GM12878 (cell line): Measurements from ENCODE around the gene EMX1. TPM values are rescaled to one million over a fixed set of nuclear protein-coding genes. Genes with fewer than 3 reads are reported as not detected.

Experiments used
- ATAC-seq: fragments of 200-7000 bp; cut with Tn5 transposase; 3 replicates; pipeline ENCODE4 v1.9.1; 2020; ENCODE audit warnings: mild to moderate bottlenecking, moderate library complexity
- BruUV-seq: library from RNA; stranded (reverse); fragments of 400-500 nt; replicated peaks from 2 replicates; lab custom pipeline; 2021; lab: Mats Ljungman, UMichigan
- CTCF ChIA-PET: fragments of 300-600 bp; sonication (Branson Sonifier 250); formaldehyde crosslinking; extraction: SDS; loops from one replicate; lab custom pipeline; 2021; ENCODE audit warnings: inconsistent platforms; lab: Yijun Ruan, JAX
- POLR2A ChIA-PET: fragments of 350-600 bp; formaldehyde crosslinking; extraction: SDS; loops from one replicate; lab custom pipeline; 2021; ENCODE audit warnings: inconsistent platforms; lab: Charles Lee
- RAD21 ChIA-PET: fragments of 300-600 bp; sonication (Branson Sonifier 250); formaldehyde crosslinking; loops from one replicate; lab custom pipeline; 2023; ENCODE audit warnings: antibody characterized with exemption; ENCODE audit not compliant: unreplicated experiment; lab: Charles Lee
- SMC1A ChIA-PET: fragments of 300-600 bp; sonication (Branson Sonifier 250); formaldehyde crosslinking; loops from one replicate; lab custom pipeline; 2023; ENCODE audit not compliant: unreplicated experiment, uncharacterized antibody; lab: Charles Lee
- DNase-seq: peaks from one replicate; pipeline ENCODE4 v3.0.0-alpha.2; 2011; ENCODE audit warnings: low read depth, low spot score
- FAIRE-seq: peaks from 3 replicates; lab custom pipeline; 2011; peaks lifted over from hg19 to GRCh38; lab: Jason Lieb, UNC
- H2AFZ ChIP-seq: 2 replicates; pipeline ENCODE4 v1.6.0; 2011; ENCODE audit warnings: low read depth, low read length, control low read depth; ENCODE audit not compliant: control insufficient read depth
- H3K27ac ChIP-seq: 2 replicates; pipeline ENCODE4 v1.5.1; 2011; ENCODE audit warnings: control low read depth; ENCODE audit not compliant: control insufficient read depth, insufficient read depth
- H3K27me3 ChIP-seq, 2 experiments: replicated peaks in 1 of 2; 2 replicates each; pipeline versions ENCODE4 v1.6.0 to v1.6.1; 2011; ENCODE audit warnings: low read length in 1 of 2; ENCODE audit not compliant: control insufficient read depth in 2 of 2, insufficient read depth in 2 of 2
- H3K36me3 ChIP-seq, 2 experiments: 2 replicates each; pipeline ENCODE4 v1.5.1; 2011; ENCODE audit warnings: low read length in 1 of 2; ENCODE audit not compliant: control insufficient read depth in 2 of 2, insufficient read depth in 2 of 2
- H3K4me1 ChIP-seq: 2 replicates; pipeline ENCODE4 v1.6.1; 2011; ENCODE audit warnings: mild to moderate bottlenecking, low read length, moderate library complexity, mixed read lengths; ENCODE audit not compliant: control insufficient read depth, insufficient read depth
- H3K4me2 ChIP-seq: 2 replicates; pipeline ENCODE4 v1.6.0; 2011; ENCODE audit warnings: control low read depth; ENCODE audit not compliant: control insufficient read depth, insufficient read depth
- H3K4me3 ChIP-seq: fragments of 200-600 bp; sonication (generic); 2 replicates; pipeline ENCODE4 v1.5.1; 2016
- H3K79me2 ChIP-seq: 2 replicates; pipeline ENCODE4 v1.6.0; 2011; ENCODE audit warnings: low read length; ENCODE audit not compliant: control insufficient read depth, insufficient read depth
- H3K9ac ChIP-seq: 2 replicates; pipeline ENCODE4 v1.8.0; 2011; ENCODE audit warnings: low read length, control low read depth, mixed read lengths; ENCODE audit not compliant: control insufficient read depth, insufficient read depth
- H3K9me3 ChIP-seq: replicated peaks from 3 replicates; pipeline ENCODE4 v1.5.1; 2011; ENCODE audit warnings: mild to moderate bottlenecking, low read length; ENCODE audit not compliant: control insufficient read depth, insufficient read depth
- H4K20me1 ChIP-seq: 2 replicates; pipeline ENCODE4 v1.6.0; 2011; ENCODE audit not compliant: control insufficient read depth, insufficient read depth
- CREM ChIP-seq: IDR thresholded peaks from 2 replicates; pipeline ENCODE4 v1.6.1; 2014; ENCODE audit warnings: antibody characterized with exemption, low read depth
- MAX ChIP-seq: IDR thresholded peaks from 2 replicates; pipeline ENCODE4 v1.6.1; 2012; ENCODE audit warnings: low read depth, low read length, improper control_type of control experiment
- POLR2AphosphoS2 ChIP-seq: IDR thresholded peaks from 2 replicates; pipeline ENCODE4 v1.6.1; 2011; ENCODE audit warnings: low read depth, mild to moderate bottlenecking, low read length, improper control_type of control experiment, moderate library complexity
- REST ChIP-seq: IDR thresholded peaks from 2 replicates; pipeline ENCODE4 v1.6.1; 2012; ENCODE audit warnings: mild to moderate bottlenecking, low read depth, low read length
- SMAD1 ChIP-seq: fragments of 450-650 bp; IDR thresholded peaks from 2 replicates; pipeline ENCODE4 v1.6.1; 2018; ENCODE audit warnings: mild to moderate bottlenecking, low read depth; ENCODE audit not compliant: partially characterized antibody
- SPI1 ChIP-seq: IDR thresholded peaks from 2 replicates; pipeline ENCODE4 v1.6.1; 2011; ENCODE audit warnings: low read depth, mild to moderate bottlenecking, low read length, moderate library complexity, borderline replicate concordance; ENCODE audit not compliant: insufficient read depth
- WGBS: methylation state at CpG from one replicate; pipeline ENCODE4 v1.1.6; 2016; ENCODE audit warnings: low lambda C conversion rate; ENCODE audit not compliant: insufficient replicate concordance, insufficient coverage; ENCODE audit errors: missing lambda C conversion rate; 5-methylcytosine and 5-hydroxymethylcytosine counted together
- in situ Hi-C: fragments of 300-500 bp; cut with MboI; formaldehyde crosslinking; loops from 9 replicates; pipeline ENCODE4 v1.14.3; 2018; ENCODE audit warnings: mixed read lengths
- intact Hi-C: fragments of 100-400 bp; cut with micrococcal nuclease; formaldehyde crosslinking; loops from one replicate; pipeline ENCODE4 v1.14.2; 2022; ENCODE audit not compliant: unreplicated experiment
- polyA plus RNA-seq, 11 experiments: library from polyadenylated mRNA; depleted of rRNA in 4 of 11; unstranded in 6 of 11; stranded (reverse) in 5 of 11; fragments of >200 nt; fragmentation: Nextera tagmentation in 4 of 11; fragmentation: Illumina TruSeq in 1 of 11; extraction: Ambion mirVana in 4 of 11; extraction: Trizol in 1 of 11; gene quantifications; 1 replicate in 1 of 11; 2 replicates in 10 of 11; pipeline versions ENCODE4 v1.2.1 to v1.2.3, GENCODE V29; 2011 to 2016; ENCODE audit warnings: inconsistent platforms in 2 of 11, missing spikeins in 2 of 11, low read depth in 1 of 11
- total RNA-seq, 4 experiments: library from RNA; depleted of rRNA in 3 of 4; stranded (reverse); fragments of >200 nt in 3 of 4; fragmentation: Illumina TruSeq in 1 of 4; extraction: Trizol in 1 of 4; gene quantifications; 2 replicates each; pipeline versions ENCODE4 v1.2.1 to v1.2.3, GENCODE V29; 2013 to 2021
- TF ChIP-seq, protein P1 (sequence below): fragments of 450-650 bp; IDR thresholded peaks from 2 replicates; pipeline ENCODE4 v1.6.1; 2016; ENCODE audit warnings: mild to moderate bottlenecking
- TF ChIP-seq, protein P2 (sequence below): fragments of 150-350 bp; IDR thresholded peaks from 2 replicates; pipeline ENCODE4 v1.6.1; 2016; ENCODE audit warnings: low read depth, low read length

EMX1 gene
- total and polyA plus RNA-seq, 10 of the 15 experiments (the other 5 are each of a cell fraction or from before 2014, with no cell fraction given) = 0.07 to 5.1 (median 1.2) TPM; not detected in 1

DNA sequence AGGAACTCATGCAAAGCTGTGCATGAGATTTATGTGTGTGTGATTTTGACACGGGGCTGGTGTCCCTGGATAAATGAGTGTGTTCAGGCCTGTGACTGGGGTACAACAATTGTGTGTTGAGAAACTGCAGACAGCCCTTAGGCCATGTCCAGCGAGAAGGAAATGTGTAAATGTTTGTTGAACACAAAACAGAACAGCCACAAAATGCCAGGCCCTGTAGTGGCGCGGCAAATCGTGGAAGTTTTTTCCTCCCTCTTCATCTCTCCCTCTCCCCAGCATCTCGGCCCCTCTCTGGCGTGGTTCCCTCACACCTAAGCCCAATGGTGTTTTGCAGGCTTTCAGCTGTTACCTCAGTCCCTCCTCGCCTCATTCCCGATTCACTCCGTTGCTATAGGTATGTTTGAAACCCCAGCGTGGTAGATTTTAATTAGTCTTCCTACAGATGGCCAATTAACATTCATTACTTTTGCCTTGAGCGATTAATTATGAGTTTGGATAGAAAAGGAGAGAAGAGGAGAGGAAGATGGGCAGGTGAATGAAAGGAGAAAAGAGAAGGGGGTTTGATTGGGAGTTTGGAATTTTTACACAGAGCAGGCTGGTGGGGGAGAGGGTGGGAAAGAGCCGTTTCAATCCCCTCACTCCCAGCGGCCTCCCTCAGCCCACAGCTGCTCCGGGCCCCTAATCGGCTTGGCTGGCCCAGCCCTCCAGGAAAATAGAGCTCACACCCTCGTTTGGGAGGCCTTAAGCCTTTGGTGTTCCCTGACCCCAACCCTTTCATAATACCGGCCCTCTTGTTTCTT is 19.3 kb upstream of the EMX1 start (continued):
- TF ChIP-seq SMAD1 = no peak
- no peak for TF ChIP-seq POLR2AphosphoS2

DNA sequence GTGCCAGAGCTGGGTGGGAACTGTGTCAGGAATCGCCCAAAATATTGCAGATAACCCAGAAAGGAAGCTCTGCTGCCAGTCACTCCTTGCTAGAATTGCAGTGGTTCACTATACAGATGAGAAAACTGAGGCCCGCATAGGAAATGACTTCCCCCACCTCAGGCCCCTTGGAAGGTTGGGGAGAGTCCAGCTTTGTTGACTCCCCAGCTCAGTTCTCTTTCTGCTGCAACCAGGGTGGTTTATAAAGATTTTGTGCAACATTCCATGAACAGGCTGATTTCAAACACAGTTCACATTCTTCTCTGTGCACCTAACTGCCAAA is 18.8 kb upstream of the EMX1 start:
- H2AFZ ChIP-seq = no peak overlapping the region
- no peak overlapping the region for H3K4me2 ChIP-seq
- FAIRE-seq = no peak
- no peaks in the 10 kb centered on the region for H4K20me1 ChIP-seq
- SMC1A ChIA-PET = interaction anchor here (0.5 to 2.0 kb wide), 5 partner anchors 13 to 376 kb away, joined by 3 to 7 read pairs (median 4); no protein-coding TSS in a partner anchor
- no peaks in the 10 kb centered on the region for H3K36me3 ChIP-seq
- no peaks in the 10 kb centered on the region for H3K79me2 ChIP-seq
- no peaks in the 10 kb centered on the region for H3K9me3 ChIP-seq
- TF ChIP-seq MAX (no peak), REST (no peak), SPI1 (no peak), CREM (no peak)
- TF ChIP-seq, protein P1, sequence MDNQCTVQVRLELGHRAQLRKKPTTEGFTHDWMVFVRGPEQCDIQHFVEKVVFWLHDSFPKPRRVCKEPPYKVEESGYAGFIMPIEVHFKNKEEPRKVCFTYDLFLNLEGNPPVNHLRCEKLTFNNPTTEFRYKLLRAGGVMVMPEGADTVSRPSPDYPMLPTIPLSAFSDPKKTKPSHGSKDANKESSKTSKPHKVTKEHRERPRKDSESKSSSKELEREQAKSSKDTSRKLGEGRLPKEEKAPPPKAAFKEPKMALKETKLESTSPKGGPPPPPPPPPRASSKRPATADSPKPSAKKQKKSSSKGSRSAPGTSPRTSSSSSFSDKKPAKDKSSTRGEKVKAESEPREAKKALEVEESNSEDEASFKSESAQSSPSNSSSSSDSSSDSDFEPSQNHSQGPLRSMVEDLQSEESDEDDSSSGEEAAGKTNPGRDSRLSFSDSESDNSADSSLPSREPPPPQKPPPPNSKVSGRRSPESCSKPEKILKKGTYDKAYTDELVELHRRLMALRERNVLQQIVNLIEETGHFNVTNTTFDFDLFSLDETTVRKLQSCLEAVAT = no peak
- TF ChIP-seq, protein P2, sequence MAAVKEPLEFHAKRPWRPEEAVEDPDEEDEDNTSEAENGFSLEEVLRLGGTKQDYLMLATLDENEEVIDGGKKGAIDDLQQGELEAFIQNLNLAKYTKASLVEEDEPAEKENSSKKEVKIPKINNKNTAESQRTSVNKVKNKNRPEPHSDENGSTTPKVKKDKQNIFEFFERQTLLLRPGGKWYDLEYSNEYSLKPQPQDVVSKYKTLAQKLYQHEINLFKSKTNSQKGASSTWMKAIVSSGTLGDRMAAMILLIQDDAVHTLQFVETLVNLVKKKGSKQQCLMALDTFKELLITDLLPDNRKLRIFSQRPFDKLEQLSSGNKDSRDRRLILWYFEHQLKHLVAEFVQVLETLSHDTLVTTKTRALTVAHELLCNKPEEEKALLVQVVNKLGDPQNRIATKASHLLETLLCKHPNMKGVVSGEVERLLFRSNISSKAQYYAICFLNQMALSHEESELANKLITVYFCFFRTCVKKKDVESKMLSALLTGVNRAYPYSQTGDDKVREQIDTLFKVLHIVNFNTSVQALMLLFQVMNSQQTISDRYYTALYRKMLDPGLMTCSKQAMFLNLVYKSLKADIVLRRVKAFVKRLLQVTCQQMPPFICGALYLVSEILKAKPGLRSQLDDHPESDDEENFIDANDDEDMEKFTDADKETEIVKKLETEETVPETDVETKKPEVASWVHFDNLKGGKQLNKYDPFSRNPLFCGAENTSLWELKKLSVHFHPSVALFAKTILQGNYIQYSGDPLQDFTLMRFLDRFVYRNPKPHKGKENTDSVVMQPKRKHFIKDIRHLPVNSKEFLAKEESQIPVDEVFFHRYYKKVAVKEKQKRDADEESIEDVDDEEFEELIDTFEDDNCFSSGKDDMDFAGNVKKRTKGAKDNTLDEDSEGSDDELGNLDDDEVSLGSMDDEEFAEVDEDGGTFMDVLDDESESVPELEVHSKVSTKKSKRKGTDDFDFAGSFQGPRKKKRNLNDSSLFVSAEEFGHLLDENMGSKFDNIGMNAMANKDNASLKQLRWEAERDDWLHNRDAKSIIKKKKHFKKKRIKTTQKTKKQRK = no peak
- TF ChIP-seq, all 136 proteins: peak for 0
- in situ Hi-C loops = no loop called here
- Histone ChIP-seq H3K4me3 (no peak overlapping the region), H3K9ac (no peak overlapping the region), H3K27ac (no peak overlapping the region), H3K4me1 (peaks cover 23% of the 10 kb centered on the region), H3K27me3 (no peaks in the 10 kb centered on the region; a peak in 1 of 4 replicates)
- ChIA-PET RAD21 (interaction anchor here (1.1 to 1.5 kb wide), 2 partner anchors 16 to 75 kb away, joined by 4 read pairs; no protein-coding TSS in a partner anchor), POLR2A (interaction anchor here (0.6 kb wide), 1 partner anchor 17 kb away, joined by 3 read pairs; no protein-coding TSS in a partner anchor), CTCF (interaction anchor here (1.2 to 14.3 kb wide), 6 partner anchors 11 to 76 kb away, joined by 3 to 437 read pairs (median 5); partner anchors contain the start of genes EMX1 and SPR)
- DNase-seq (no peak), ATAC-seq (no peak)
- WGBS = 47% methylated on average over 2 of the region's 2 CpGs
- no TSS peak for BruUV-seq
- intact Hi-C loops = no loop called here
